Head of caudate nucleus (tissue), 42 donors: Measurements from ENCODE around the gene STPG1.

Experiments used
- DNase-seq, 42 donors: peaks; one replicate each; pipeline versions ENCODE4 v3.0.0 to v3.0.0-alpha.2; 2020 to 2021; ENCODE audit warnings: mixed read lengths in 7 of 42
- intact Hi-C: fragments of 100-400 bp; cut with DNase I; formaldehyde crosslinking; loops from one replicate; pipeline ENCODE4 v1.15.0; 2022

STPG1 gene

GRCh38 chr1:24309762-24310485 is 103.7 kb downstream of the STPG1 start:
- DNase-seq, result no peak
- intact Hi-C loops, result no loop called here

GRCh38 chr1:24308365-24309015 is 105.1 kb downstream of the STPG1 start:
- DNase-seq, result no peak
- intact Hi-C loops, result no loop called here
